PC-9 (cell line): ENCODE data around the gene ZNF574. TPM values are rescaled to one million over a fixed set of nuclear protein-coding genes. Genes with fewer than 3 reads are reported as not detected.

ENCODE experiments used
- BruUV-seq: library from RNA; stranded (reverse); fragments of 400-500 nt; replicated peaks from 2 replicates; lab custom pipeline; 2021; lab: Mats Ljungman, UMichigan
- CTCF ChIA-PET: fragments of 300-600 bp; sonication (Branson Sonifier 250); formaldehyde crosslinking; loops from one replicate; lab custom pipeline; 2022; ENCODE audit warnings: antibody characterized with exemption; lab: Charles Lee
- POLR2A ChIA-PET: fragments of 300-600 bp; sonication (Branson Sonifier 250); formaldehyde crosslinking; loops from one replicate; lab custom pipeline; 2022; ENCODE audit warnings: antibody characterized with exemption; ENCODE audit not compliant: unreplicated experiment; lab: Charles Lee
- DNase-seq, 2 experiments: peaks; one replicate each; pipeline versions ENCODE4 v3.0.0 to v3.0.0-alpha.2; 2015 to 2022; ENCODE audit warnings: mixed read lengths in 1 of 2
- H2AFZ ChIP-seq: fragments of 200-600 bp; sonication (generic); 2 replicates; pipeline ENCODE4 v1.8.1; 2017; ENCODE audit warnings: antibody characterized with exemption
- H3F3A ChIP-seq: fragments of 200-600 bp; sonication (generic); 2 replicates; pipeline ENCODE4 v1.8.1; 2017; ENCODE audit warnings: antibody characterized with exemption, mild to moderate bottlenecking, low read depth; ENCODE audit not compliant: insufficient read depth
- H3K27ac ChIP-seq: fragments of 200-600 bp; sonication (generic); 2 replicates; pipeline ENCODE4 v1.6.1; 2016; ENCODE audit warnings: mixed run types
- H3K27me3 ChIP-seq: fragments of 200-600 bp; sonication (generic); 2 replicates; pipeline ENCODE4 v1.6.1; 2016; ENCODE audit warnings: low read depth, mixed run types; ENCODE audit not compliant: insufficient read depth
- H3K36me3 ChIP-seq: fragments of 200-600 bp; sonication (generic); 2 replicates; pipeline ENCODE4 v1.6.1; 2016; ENCODE audit warnings: low read depth, mixed run types
- H3K4me1 ChIP-seq: fragments of 200-600 bp; sonication (generic); replicated peaks from 2 replicates; pipeline ENCODE4 v1.6.1; 2016; ENCODE audit warnings: mixed run types; ENCODE audit not compliant: insufficient read depth
- H3K4me2 ChIP-seq: fragments of 200-600 bp; sonication (generic); 2 replicates; pipeline ENCODE4 v1.6.1; 2017; ENCODE audit warnings: mixed run types
- H3K4me3 ChIP-seq: fragments of 200-600 bp; sonication (generic); 2 replicates; pipeline ENCODE4 v1.6.1; 2016; ENCODE audit warnings: mixed run types
- H3K79me2 ChIP-seq: fragments of 200-600 bp; sonication (generic); 2 replicates; pipeline ENCODE4 v1.6.1; 2017; ENCODE audit warnings: low read depth, mixed run types
- H3K9me2 ChIP-seq: fragments of 200-600 bp; sonication (generic); 2 replicates; pipeline ENCODE4 v1.8.1; 2017; ENCODE audit warnings: mild to moderate bottlenecking; ENCODE audit not compliant: insufficient read depth
- H3K9me3 ChIP-seq: fragments of 200-600 bp; sonication (generic); 2 replicates; pipeline ENCODE4 v1.8.1; 2016; ENCODE audit warnings: low read depth; ENCODE audit not compliant: insufficient read depth
- H4K20me1 ChIP-seq: fragments of 200-600 bp; sonication (generic); 2 replicates; pipeline ENCODE4 v1.8.1; 2017; ENCODE audit not compliant: insufficient read depth
- CTCF ChIP-seq: fragments of 200-600 bp; sonication (generic); conservative IDR thresholded peaks from 2 replicates; pipeline ENCODE4 v1.6.1; 2017; ENCODE audit warnings: mixed run types, antibody characterized with exemption, mild to moderate bottlenecking, moderate library complexity
- EZH2 ChIP-seq: fragments of 200-600 bp; sonication (generic); IDR thresholded peaks from 2 replicates; pipeline ENCODE4 v1.8.0; 2017; ENCODE audit warnings: antibody characterized with exemption, low read depth
- intact Hi-C: fragments of 100-400 bp; cut with micrococcal nuclease; formaldehyde crosslinking; loops from one replicate; pipeline ENCODE4 v1.10.0; 2022; ENCODE audit not compliant: unreplicated experiment
- total RNA-seq: library from RNA; stranded (reverse); gene quantifications from 2 replicates; pipeline ENCODE4 v1.2.3, GENCODE V29; 2021

ZNF574 gene
- total RNA-seq, 1 experiment from 2014 or later = 19.4 TPM

GRCh38 chr19:42052241-42052863, 23.6 kb upstream of the ZNF574 start:
- Histone ChIP-seq H3K9me3 (no peaks in the 10 kb centered on the region), H3K4me3 (no peak overlapping the region), H3K4me2 (peak overlapping the region; percentile 43), H3K9me2 (no peaks in the 10 kb centered on the region), H3F3A (peaks cover 31% of the 10 kb centered on the region), H3K27ac (peak overlapping the region; percentile 76), H3K27me3 (no peaks in the 10 kb centered on the region), H2AFZ (no peak overlapping the region), H3K79me2 (no peaks in the 10 kb centered on the region), H3K36me3 (no peaks in the 10 kb centered on the region), H4K20me1 (no peaks in the 10 kb centered on the region), H3K4me1 (peaks cover 35% of the 10 kb centered on the region)
- DNase-seq = no peak
- TF ChIP-seq CTCF (no peak), EZH2 (no peak)
- intact Hi-C loops = no loop called here
- POLR2A ChIA-PET = interaction anchor here (0.6 to 1.2 kb wide), 2 partner anchors 24 to 1229 kb away, joined by 3 to 10 read pairs; partner anchors contain the start of gene ZNF574
- CTCF ChIA-PET = interaction anchor here (1.0 kb wide), 1 partner anchor 17 kb away, joined by 7 read pairs; no protein-coding TSS in a partner anchor
- no TSS peak for BruUV-seq

- Histone ChIP-seq H2AFZ (no peak overlapping the region), H3K27ac (peak overlapping the region; percentile 76; the same call in 1 of the 2 replicates), H3K27me3 (no peaks in the 10 kb centered on the region), H4K20me1 (no peaks in the 10 kb centered on the region), H3F3A (peaks cover 33% of the 10 kb centered on the region), H3K79me2 (no peaks in the 10 kb centered on the region), H3K9me2 (no peaks in the 10 kb centered on the region), H3K9me3 (no peaks in the 10 kb centered on the region), H3K4me3 (no peak overlapping the region), H3K36me3 (no peaks in the 10 kb centered on the region), H3K4me2 (peak overlapping the region; percentile 43), H3K4me1 (peaks cover 35% of the 10 kb centered on the region)
- DNase-seq = peak in 1 of 2 experiments; percentile 52
- POLR2A ChIA-PET = no interaction called here
- no TSS peak for BruUV-seq
- TF ChIP-seq CTCF (no peak), EZH2 (no peak)
- CTCF ChIA-PET = no interaction called here
- intact Hi-C loops = no loop called here
These were observed 22.7 kb upstream of the ZNF574 start for GRCh38 chr19:42053037-42053935.

- Histone ChIP-seq H3K4me2 (no peak overlapping the region), H3K9me2 (no peaks in the 10 kb centered on the region), H3K27ac (no peak overlapping the region), H3K4me3 (no peak overlapping the region), H3K4me1 (peaks cover 35% of the 10 kb centered on the region), H3K36me3 (no peaks in the 10 kb centered on the region), H3K79me2 (no peaks in the 10 kb centered on the region), H3K9me3 (no peaks in the 10 kb centered on the region), H4K20me1 (no peaks in the 10 kb centered on the region), H2AFZ (no peak overlapping the region), H3K27me3 (no peaks in the 10 kb centered on the region), H3F3A (peaks cover 33% of the 10 kb centered on the region)
- POLR2A ChIA-PET = no interaction called here
- no peak for DNase-seq
- CTCF ChIA-PET = no interaction called here
- BruUV-seq = no TSS peak
- intact Hi-C loops = no loop called here
- TF ChIP-seq EZH2 = no peak
- TF ChIP-seq CTCF = no peak
These were observed 21.8 kb upstream of the ZNF574 start for GRCh38 chr19:42054205-42054604.
